ENCODE measurements around the gene DPP6. TPM values are rescaled to one million over a fixed set of nuclear protein-coding genes. Genes with fewer than 3 reads are reported as not detected.

Gene DPP6
- total and polyA plus RNA-seq, 2 of the 8 experiments (the other 6 are each of a cell fraction or from before 2014, with no cell fraction given) = 4.7 to 6.8 TPM

DNA sequence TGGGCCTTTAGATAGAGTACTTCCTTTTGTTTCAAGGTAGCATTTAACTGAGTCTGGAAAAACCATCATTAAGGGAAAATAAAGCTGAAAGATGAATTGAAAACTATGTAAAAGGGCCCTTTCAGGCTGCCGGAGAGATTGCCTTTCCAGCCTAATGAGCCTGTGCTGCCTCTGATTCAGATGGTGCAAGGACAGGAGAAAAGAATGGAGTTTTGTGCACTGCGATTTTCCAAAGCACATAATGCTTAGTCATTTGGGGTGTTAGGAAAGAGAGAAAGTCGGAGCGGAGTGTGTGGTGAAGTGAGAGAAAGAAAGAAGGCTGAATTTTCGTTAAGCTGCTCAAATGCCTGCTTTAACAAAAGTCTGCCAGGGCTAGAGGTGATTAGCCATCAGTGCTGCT lies 691.0 kb downstream of the DPP6 start:
- Histone ChIP-seq H3K36me3 (ENCODE audit: control insufficient read depth in 2 of 4, insufficient read depth in 4 of 4, low read length in 3 of 4) (no peaks in the 10 kb centered on the region), H2AFZ (ENCODE audit: low read length) (no peak overlapping the region), H4K5ac (ENCODE audit: insufficient read length, low read depth, low read length) (no peak overlapping the region), H2BK12ac (ENCODE audit: low read depth, low read length) (no peak overlapping the region), H3K27me3 (replicated peaks in 1 of 4; ENCODE audit: control insufficient read depth in 3 of 4, extremely low read depth in 1 of 4, insufficient read depth in 3 of 4, low read length in 3 of 4) (no peaks in the 10 kb centered on the region), H4K20me1 (replicated peaks in 1 of 2; ENCODE audit: control insufficient read depth in 1 of 2, insufficient read depth in 2 of 2, low read length in 2 of 2) (no peaks in the 10 kb centered on the region), H4K91ac (replicated peaks; ENCODE audit: insufficient read length, low read length) (no peak overlapping the region), H3K79me1 (ENCODE audit: low read depth, low read length) (no peaks in the 10 kb centered on the region; the same call in 1 of the 2 replicates), H2BK15ac (ENCODE audit: low read length) (no peak overlapping the region), H3K79me2 (ENCODE audit: control insufficient read depth in 1 of 2, insufficient read depth in 2 of 2, low read length in 2 of 2) (no peaks in the 10 kb centered on the region), H3K4me3 (ENCODE audit: extremely low read depth in 1 of 4, insufficient read depth in 2 of 4, low read depth in 3 of 4, low read length in 4 of 4) (no peak overlapping the region), H2AK5ac (ENCODE audit: low read depth, low read length) (no peak overlapping the region), H3K4ac (replicated peaks; ENCODE audit: insufficient read length, low read depth, low read length) (no peak overlapping the region), H2BK20ac (ENCODE audit: low read length) (no peak overlapping the region), H3K9me3 (ENCODE audit: insufficient read depth in 2 of 2, low read depth in 1 of 2, low read length in 1 of 2) (no peaks in the 10 kb centered on the region), H3K14ac (ENCODE audit: insufficient read length) (no peak overlapping the region), H3K56ac (replicated peaks; ENCODE audit: insufficient read length, low read depth, low read length) (no peak overlapping the region), H3K23me2 (ENCODE audit: low read depth, low read length) (no peaks in the 10 kb centered on the region), H3K4me2 (ENCODE audit: insufficient read depth in 1 of 2, low read depth in 2 of 2, low read length in 2 of 2) (no peak overlapping the region), H2BK120ac (replicated peaks; ENCODE audit: low read depth, low read length) (no peak overlapping the region), H2BK5ac (ENCODE audit: low read depth, low read length) (no peak overlapping the region), H3K27ac (ENCODE audit: low read depth, low read length) (no peak overlapping the region), H4K8ac (ENCODE audit: extremely low read depth, insufficient read depth, low read length) (no peak overlapping the region), H3K23ac (ENCODE audit: insufficient read length) (no peak overlapping the region), H3K18ac (ENCODE audit: extremely low read depth, low read length) (no peak overlapping the region), H3K4me1 (replicated peaks in 1 of 4; ENCODE audit: control insufficient read depth in 3 of 4, insufficient read depth in 4 of 4, low read length in 3 of 4) (peaks cover 0 to 5% (median 3%) of the 10 kb centered on the region in 4 experiments; a peak in 3 of 7 replicates), H3K9ac (replicated peaks in 1 of 4; ENCODE audit: extremely low read depth in 1 of 4, low read depth in 3 of 4, low read length in 3 of 4) (no peak overlapping the region)
- ChIA-PET POLR2A (ENCODE audit: partially characterized antibody) (no interaction called here), CTCF (ENCODE audit: partially characterized antibody) (interaction anchor here (0.6 to 3.9 kb wide), 12 partner anchors 8 to 158 kb away, joined by 3 to 36 read pairs (median 4); no protein-coding TSS in a partner anchor)
- TF ChIP-seq CBX8 (IDR thresholded peaks at IDR 0.05; ENCODE audit: borderline replicate concordance, low read depth, low read length) (no peak), E2F6 (IDR thresholded peaks at IDR 0.05) (no peak), POLR2AphosphoS5 (IDR thresholded peaks at IDR 0.05; ENCODE audit: low read depth, low read length) (no peak), FOSL1 (IDR thresholded peaks at IDR 0.05; ENCODE audit: insufficient read depth, low read depth, low read length) (no peak), KDM1A (IDR thresholded peaks at IDR 0.05; ENCODE audit: borderline replicate concordance, low read length) (no peak), SAP30 (IDR thresholded peaks at IDR 0.05; ENCODE audit: insufficient read depth, insufficient replicate concordance, low read length) (no peak), SP4 (IDR thresholded peaks at IDR 0.05; ENCODE audit: low read length) (no peak), SP2 (IDR thresholded peaks at IDR 0.05; ENCODE audit: low read length) (no peak), RFX5 (IDR thresholded peaks at IDR 0.05; ENCODE audit: borderline replicate concordance, low read depth, low read length) (no peak), CHD1 (IDR thresholded peaks at IDR 0.05; ENCODE audit: low read depth, low read length) (no peak)
- no peak for DNase-seq (ENCODE audit: low read depth in 1 of 2, low spot score in 2 of 2)
- WGBS, 2 experiments (ENCODE audit: extremely low coverage in 1 of 2, insufficient coverage in 1 of 2, insufficient read length in 1 of 2, insufficient replicate concordance in 2 of 2, low coverage in 1 of 2, low lambda C conversion rate in 2 of 2, missing lambda C conversion rate in 1 of 2) = 86 to 100% methylated on average over 3 to 5 of the region's 5 CpGs
- FAIRE-seq = no peak
